GM10248 (cell line): ENCODE results near the gene REN.

ENCODE experiments used
- CTCF ChIA-PET: fragments of 300-600 bp; sonication (Branson Sonifier 250); formaldehyde crosslinking; extraction: SDS; loops from one replicate; lab custom pipeline; 2021; ENCODE audit warnings: antibody characterized with exemption; lab: Yijun Ruan, JAX
- POLR2A ChIA-PET: fragments of 350-650 bp; sonication (Branson Sonifier 250); formaldehyde crosslinking; extraction: SDS; loops from one replicate; lab custom pipeline; 2020; ENCODE audit warnings: antibody characterized with exemption; lab: Yijun Ruan, JAX
- DNase-seq: peaks from one replicate; pipeline ENCODE4 v3.0.0; 2012; ENCODE audit errors: extremely low spot score
- CTCF ChIP-seq: IDR thresholded peaks from 2 replicates; pipeline ENCODE4 v1.5.1; 2012; ENCODE audit warnings: mild to moderate bottlenecking, low read depth; ENCODE audit errors: extremely low read depth, missing control alignments, control extremely low read depth

REN gene

GRCh38 chr1:204198348-204199340, 32.5 kb upstream of the REN start:
- DNase-seq, result no peak
- no peak for TF ChIP-seq CTCF
- ChIA-PET CTCF (interaction anchor here (0.7 to 2.7 kb wide), 6 partner anchors 8 to 200 kb away, joined by 3 to 14 read pairs (median 4); no protein-coding TSS in a partner anchor), POLR2A (no interaction called here)

GRCh38 chr1:204197068-204197467, 30.9 kb upstream of the REN start:
- POLR2A ChIA-PET, result interaction anchor here (0.6 kb wide), 1 partner anchor 336 kb away, joined by 3 read pairs; no protein-coding TSS in a partner anchor
- no peak for DNase-seq
- CTCF ChIA-PET, result interaction anchor here (2.0 to 2.7 kb wide), 2 partner anchors 10 to 34 kb away, joined by 10 to 14 read pairs; no protein-coding TSS in a partner anchor
- TF ChIP-seq CTCF, result no peak

- POLR2A ChIA-PET, result no interaction called here
- CTCF ChIA-PET, result interaction anchor here (1.0 to 2.7 kb wide), 3 partner anchors 10 to 33 kb away, joined by 3 to 10 read pairs (median 6); no protein-coding TSS in a partner anchor
- DNase-seq, result no peak
- TF ChIP-seq CTCF, result no peak
These were observed 30.1 kb upstream of the REN start, which contains the start of gene KISS1 for GRCh38 chr1:204196068-204196795. TSS of gene KISS1 (minus strand) at chr1:204196491. CDS start at chr1:204192876, 3,615 bp downstream.

- POLR2A ChIA-PET, result no interaction called here
- DNase-seq, result no peak
- no peak for TF ChIP-seq CTCF
- CTCF ChIA-PET, result interaction anchor here (7.3 kb wide), 1 partner anchor 11 kb away, joined by 46 read pairs; no protein-coding TSS in a partner anchor
These were observed 28.6 kb upstream of the REN start for GRCh38 chr1:204194771-204195170.

- TF ChIP-seq CTCF, result no peak
- ChIA-PET CTCF (interaction anchor here (7.3 kb wide), 1 partner anchor 12 kb away, joined by 46 read pairs; no protein-coding TSS in a partner anchor), POLR2A (no interaction called here)
- no peak for DNase-seq
These were observed 27.9 kb upstream of the REN start for GRCh38 chr1:204194080-204194479.
